IPS-18c (cell line): ENCODE data around the gene RGL3.
"Not testable (repeated sequence)": the region's sequence is repeated elsewhere in the genome, so short reads cannot be mapped to it uniquely, and the experiment has no call there.

Experiments used
- H3K4me3 ChIP-seq: 2 replicates; pipeline ENCODE4 v1.7.0; 2013; ENCODE audit warnings: low read depth, mild to moderate bottlenecking, low read length, moderate library complexity; ENCODE audit not compliant: insufficient read depth
- H3K9me3 ChIP-seq: one replicate; pipeline ENCODE4 v1.6.1; 2013; ENCODE audit warnings: mild to moderate bottlenecking, low read length, moderate library complexity; ENCODE audit not compliant: control insufficient read depth, insufficient read depth

The RGL3 gene

GRCh38 chr19:11361037-11361770 lies 57.9 kb downstream of the RGL3 start:
- peak overlapping the region; percentile 65 for H3K4me3 ChIP-seq
- H3K9me3 ChIP-seq = no peaks in the 10 kb centered on the region

DNA sequence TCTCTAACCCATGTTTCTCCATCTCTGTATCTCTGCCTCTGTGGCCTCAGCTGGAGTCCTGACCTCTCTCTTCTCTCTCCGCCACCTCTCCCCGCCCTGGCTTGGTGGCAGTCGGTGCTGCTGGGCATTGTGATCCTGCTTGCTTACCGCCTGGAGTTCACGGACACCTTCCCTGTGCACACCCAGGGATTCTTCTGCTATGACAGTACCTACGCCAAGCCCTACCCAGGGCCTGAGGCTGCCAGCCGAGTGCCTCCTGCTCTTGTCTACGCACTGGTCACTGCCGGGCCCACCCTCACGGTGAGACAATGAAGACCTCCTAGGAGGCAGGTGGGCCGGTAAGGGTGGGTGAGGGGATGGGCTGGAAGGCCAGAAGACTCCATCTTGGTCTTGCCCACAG lies 59.7 kb downstream of the RGL3 start:
- Histone ChIP-seq H3K4me3 (no peak overlapping the region; the same call in 1 of the 2 replicates), H3K9me3 (no peaks in the 10 kb centered on the region)

- H3K9me3 ChIP-seq = no peaks in the 10 kb centered on the region
- no peak overlapping the region for H3K4me3 ChIP-seq
Observed at GRCh38 chr19:11356676-11357550, 62.2 kb downstream of the RGL3 start.

DNA sequence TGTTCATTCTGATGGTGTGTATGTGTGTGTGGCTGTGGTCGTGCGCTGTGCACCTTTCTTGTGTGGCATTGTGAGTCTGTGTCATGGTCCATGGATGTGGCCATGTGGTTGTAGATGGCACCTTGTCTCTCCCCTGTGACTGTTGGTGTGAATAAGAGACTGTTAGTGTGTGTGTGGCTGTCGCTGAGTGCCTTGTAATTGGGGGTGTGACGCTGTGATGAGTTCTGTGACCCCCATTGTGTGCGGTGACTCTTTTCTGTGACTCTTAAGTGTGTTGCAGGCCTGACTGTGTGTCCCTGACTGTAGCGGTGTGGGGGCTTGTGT lies 63.1 kb downstream of the RGL3 start:
- Histone ChIP-seq H3K4me3 (peak overlapping the region; percentile 36), H3K9me3 (no peaks in the 10 kb centered on the region)

DNA sequence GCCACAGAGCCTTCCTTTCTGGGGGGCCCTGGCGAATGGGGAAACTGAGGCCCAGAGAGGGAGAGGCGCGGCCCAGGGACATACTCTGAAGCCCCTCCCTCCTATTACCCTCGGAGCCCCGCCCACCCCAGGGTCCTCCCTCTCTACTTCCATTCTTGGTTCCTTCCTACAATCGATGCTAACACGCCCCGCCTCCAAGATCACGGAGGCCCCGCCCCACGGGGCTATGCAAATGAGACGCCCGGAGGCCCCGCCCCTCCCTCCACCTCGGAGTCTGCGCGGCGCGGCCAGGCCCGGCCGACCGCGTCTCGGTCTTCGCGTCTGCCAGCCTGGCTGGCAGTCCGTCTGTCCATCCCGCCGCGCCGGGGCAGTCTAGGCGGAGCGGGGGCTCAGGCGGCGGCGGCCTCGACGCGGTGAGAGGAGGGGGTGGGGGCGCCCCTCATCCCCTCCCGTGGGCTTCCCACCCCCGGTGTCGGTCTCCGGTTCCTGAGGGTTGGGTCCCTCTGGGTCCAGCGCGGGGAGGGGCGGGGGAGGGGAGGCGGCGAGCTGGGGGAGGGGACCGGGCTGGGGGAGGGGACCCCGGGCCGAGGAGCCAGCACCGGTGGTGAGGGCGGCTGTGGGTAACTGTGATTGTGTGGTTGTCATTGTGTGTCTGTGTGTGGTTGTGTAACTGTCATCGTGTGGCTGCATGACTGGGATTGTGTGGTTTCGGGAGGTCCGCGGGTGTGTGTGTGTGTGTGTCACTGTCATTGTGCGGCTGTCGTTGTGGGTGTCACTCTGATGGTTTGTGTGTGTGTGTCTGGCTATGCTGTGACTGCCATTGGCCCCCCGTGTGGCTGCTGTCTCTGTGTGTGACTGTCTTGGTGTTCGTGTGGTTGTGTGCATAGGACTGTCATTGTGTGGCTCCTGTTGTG lies 63.7 kb downstream of the RGL3 start, which contains the start of gene PLPPR2:
Gene PLPPR2 (plus strand): TSS at position 273 of the 914 bp plus-strand sequence. CDS start 2,242 bp downstream, outside the sequence.
- Histone ChIP-seq H3K9me3 (no peaks in the 10 kb centered on the region), H3K4me3 (peak within 1 kb of the TSS; percentile 36)

GRCh38 chr19:11354102-11354501 lies 65.0 kb downstream of the RGL3 start:
- not testable (repeated sequence) for H3K9me3 ChIP-seq, H3K4me3 ChIP-seq

DNA sequence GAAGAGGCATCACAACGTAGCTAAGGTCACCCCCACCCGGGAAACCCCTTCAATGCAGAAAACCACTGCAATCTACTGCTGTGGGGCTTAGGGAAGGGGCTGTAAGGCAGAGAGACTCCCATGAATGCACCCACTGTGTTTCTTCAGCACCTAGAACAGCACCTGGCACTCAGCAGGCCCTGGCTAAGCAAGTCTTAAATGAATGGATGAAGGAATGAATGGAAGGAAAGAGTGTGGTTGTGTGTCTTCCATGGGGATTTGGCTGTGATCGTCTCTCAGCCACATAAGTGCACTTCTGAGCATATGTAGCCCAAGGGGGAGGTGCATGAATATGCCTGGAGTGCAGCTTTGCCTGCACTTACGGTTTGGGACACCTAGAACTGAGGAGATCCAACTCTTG lies 69.9 kb downstream of the RGL3 start:
- no peaks in the 10 kb centered on the region for H3K9me3 ChIP-seq
- H3K4me3 ChIP-seq = no peak overlapping the region

- Histone ChIP-seq H3K4me3 (no peak overlapping the region), H3K9me3 (no peaks in the 10 kb centered on the region)
Observed at GRCh38 chr19:11347546-11348039, 71.5 kb downstream of the RGL3 start.

DNA sequence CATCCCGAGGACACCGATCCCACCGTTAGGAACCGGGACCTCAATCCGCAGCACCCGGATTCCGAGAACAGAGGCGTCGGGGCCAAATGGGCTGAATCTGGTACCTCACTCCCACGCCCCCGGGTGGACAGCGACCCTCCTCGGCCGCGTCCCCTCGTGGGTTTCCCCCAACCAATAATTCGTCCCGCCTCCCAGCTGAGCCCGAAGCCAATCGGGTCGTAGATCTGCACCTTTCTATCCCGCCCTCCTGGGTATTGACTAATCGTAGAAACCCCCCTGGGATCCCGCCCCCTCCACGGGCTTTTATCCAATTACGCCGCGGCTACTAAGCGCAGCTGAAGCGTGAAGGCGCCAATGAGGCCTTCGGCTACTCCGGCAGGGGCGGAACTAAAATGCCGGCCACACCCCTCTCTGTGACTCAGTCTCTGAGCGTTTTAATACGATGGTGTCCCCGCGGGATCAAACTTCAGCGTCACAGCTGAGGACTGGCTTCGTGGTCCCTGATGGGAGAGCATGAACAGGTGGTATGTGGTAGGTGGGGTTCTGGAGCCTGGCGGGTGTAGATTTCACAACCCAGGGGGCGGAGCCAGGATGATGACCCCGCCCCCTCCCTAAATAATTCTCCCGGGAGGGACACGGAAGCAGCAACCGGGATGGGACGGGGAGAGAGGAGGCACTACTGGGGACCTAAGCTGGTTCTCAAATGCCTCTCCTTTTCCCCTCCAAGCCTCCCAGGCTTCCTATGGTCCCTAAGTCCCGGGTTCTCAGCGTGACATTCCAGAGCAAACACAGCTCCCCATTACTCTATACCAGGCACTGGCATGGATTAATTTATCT lies 72.8 kb downstream of the RGL3 start, which contains the start of the genes CCDC159 and TMEM205:
Gene CCDC159 (plus strand): TSS at position 416 of the 837 bp plus-strand sequence. CDS start 88 bp downstream, at position 504.
Gene TMEM205 (minus strand): TSS at position 165 of the 837 bp plus-strand sequence. CDS start 649 bp downstream, outside the sequence.
- peaks cover under 1% of the 10 kb centered on the region for H3K9me3 ChIP-seq

DNA sequence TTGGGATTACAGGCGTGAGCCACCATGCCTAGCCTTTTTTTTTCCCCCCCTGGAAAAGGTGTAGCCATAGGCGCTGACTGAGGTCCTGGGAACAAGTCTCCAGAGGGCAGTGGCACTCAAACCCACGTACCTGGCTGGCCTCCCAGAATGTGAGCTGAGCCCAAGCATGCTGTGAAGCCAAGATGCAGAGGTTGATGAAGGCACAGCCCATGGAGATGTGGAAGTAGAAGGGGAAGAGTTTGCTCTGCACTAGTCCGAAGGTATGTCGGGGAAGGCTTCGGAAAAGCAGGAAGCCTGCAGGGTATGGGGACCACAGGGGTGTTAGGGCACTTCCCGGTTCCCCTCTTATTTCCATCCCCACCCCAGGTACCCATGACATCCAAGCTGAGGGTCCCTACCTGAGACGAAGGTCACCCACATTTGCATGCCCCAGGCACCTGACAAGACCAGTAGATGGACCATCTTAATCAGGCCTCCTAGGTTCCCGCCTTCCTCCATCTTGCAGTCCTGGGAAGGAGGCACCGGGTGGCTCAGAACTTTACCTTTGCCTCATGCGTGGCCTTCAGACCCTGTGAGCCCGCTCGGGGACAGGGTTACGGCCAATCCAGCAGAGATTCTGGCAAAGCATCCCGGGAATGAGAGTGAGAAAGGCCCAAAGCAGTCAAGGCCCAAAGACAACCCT lies 73.9 kb downstream of the RGL3 start:
- Histone ChIP-seq H3K9me3 (peaks cover 2% of the 10 kb centered on the region), H3K4me3 (peak overlapping the region; percentile 90)

More for the DNA sequence above, 72.8 kb downstream of the RGL3 start, which contains the start of the genes CCDC159 and TMEM205:
- H3K4me3 ChIP-seq = peak within 1 kb of the TSS; percentile 90
